GM19193 (cell line): ENCODE data around the gene KCNIP1.

ENCODE experiments used
- POLR2A ChIP-seq: IDR thresholded peaks from 4 replicates; pipeline ENCODE4 v1.6.1; 2011; ENCODE audit not compliant: insufficient read depth, insufficient read length; ENCODE audit errors: extremely low read depth

Gene KCNIP1

GRCh38 chr5:170503990-170504596 lies at the start of gene KCNIP1:
KCNIP1 (plus strand) TSS chr5:170504020.
- no peak for TF ChIP-seq POLR2A

DNA sequence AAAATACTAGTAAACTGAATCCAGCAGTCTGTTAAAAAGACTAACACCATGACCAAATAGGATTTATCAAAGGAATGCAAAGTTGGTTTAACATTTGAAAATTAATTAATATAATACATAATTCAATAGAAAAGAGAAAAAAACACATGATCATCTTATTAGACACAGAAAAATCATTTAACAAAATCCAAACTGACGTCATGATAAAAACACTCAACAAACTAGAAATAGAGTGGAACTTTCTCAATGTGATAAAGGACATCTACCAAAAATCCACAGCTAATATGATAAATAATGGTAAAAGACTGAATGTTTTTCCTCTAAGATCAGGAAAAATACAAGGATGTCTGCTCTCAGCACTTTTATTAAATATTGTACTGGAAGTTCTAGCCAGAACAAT lies 40.4 kb upstream of the KCNIP1 start:
- no peak for TF ChIP-seq POLR2A

DNA sequence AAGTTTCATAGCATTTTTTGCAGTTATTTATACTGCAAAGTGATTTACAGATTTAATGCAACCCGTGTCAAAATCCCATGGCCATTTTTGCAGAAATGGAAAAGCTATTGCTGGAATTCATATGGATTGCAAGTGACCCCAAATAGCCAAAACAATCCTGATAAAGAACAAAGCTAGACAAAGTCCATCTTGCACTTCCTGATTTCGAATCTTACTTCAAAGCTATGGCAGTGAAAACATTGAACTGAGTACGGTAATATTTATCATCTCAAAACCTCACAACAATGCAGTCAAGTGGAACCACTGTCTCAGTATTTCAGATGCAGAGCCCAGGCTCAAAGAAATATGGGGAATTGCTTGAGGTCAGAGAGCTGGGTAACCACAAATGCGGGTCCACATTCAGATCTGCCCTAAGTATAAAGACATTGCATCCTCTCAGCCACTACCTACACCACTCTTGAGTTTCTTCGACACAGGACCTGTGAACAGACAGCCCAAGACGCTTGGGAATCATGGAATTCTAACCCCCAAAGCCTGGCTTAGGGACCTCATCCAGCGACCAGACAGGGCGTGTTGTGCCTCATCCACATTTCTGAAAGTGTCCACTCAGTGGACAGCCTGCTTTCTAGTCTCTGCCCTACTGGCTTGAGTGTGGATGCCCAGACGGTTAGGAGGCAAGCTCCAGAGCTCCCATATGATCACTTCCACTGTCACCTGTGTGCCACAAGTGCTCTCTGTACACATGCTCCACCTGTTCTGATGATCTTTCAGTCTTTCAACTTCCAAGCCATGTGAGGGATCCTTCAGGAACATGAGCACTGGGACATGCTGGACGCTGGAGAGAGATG lies 39.3 kb upstream of the KCNIP1 start:
- no peak for TF ChIP-seq POLR2A

DNA sequence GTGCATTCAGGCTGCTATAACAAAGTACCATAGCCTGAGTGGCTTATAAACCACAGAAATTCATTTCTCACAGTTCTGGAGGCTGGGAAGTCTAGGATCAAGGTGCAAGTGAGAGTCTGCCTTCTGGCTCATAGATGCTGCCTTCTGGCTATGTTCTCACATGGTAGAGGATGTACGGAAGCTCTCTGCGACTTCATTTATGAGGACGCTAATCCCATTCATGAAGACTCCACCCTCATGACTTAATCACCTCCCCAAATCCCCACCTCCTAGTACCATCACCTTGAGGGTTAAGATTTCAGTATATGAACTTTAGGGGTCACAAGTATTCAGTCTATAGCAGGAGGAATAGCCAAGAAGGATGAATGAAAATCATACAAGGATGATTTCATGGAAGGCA lies 37.3 kb upstream of the KCNIP1 start:
- TF ChIP-seq POLR2A, result no peak

- no peak for TF ChIP-seq POLR2A
Measured at GRCh38 chr5:170466988-170467707, 36.7 kb upstream of the KCNIP1 start.

GRCh38 chr5:170468633-170469285 lies 35.1 kb upstream of the KCNIP1 start:
- no peak for TF ChIP-seq POLR2A

GRCh38 chr5:170469414-170469813 lies 34.4 kb upstream of the KCNIP1 start:
- no peak for TF ChIP-seq POLR2A

DNA sequence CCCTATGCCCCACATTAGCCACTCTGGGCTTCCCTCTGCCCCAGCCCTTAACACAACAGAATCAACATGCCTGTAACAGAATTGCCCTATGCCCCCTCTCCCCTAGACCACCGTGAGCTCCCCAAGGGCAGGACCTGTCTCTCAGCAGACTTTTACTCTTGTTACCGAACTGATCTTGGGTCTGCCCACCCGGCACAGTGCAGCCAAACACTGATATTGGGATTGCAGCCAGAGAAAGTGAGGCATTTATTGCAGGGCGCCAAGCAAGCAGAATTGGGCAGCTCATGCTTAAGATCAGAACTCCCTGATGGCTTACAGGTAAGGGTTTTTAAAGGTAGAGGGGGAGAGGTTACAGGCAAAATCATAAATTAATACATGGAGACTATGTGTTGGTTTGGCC lies 33.5 kb upstream of the KCNIP1 start:
- TF ChIP-seq POLR2A, result no peak

- no peak for TF ChIP-seq POLR2A
Measured at GRCh38 chr5:170470808-170471404, 32.9 kb upstream of the KCNIP1 start.

DNA sequence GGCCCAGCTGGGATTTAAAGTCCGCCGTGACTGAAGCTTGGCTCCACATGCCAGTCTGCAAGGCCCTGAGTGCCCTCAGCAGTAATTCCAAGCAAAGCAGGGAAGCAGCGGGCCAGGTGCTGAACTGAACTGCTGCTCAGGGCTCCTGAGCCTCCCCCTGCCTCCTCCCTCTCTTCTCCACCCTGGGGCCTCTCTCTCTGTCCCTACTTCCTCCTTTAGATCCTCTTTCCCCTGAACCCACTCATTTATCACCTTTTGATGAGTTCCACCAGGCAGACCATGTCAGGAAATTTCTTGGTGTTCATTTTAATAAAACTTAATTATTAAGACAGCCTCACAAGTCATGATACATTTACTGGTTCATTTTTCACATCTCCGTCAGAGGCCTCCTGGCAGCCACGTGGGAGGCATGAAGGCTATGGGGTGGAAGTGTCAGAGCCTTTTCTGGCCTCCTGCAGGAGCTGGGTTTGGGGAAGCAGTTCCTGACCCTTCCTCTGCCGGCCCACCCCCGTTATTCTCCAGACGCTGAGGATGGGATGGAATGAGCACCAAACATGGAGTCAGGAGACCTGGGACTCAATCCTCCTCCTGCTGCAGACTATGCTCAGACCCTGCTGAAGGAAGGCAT lies 32.2 kb upstream of the KCNIP1 start:
- no peak for TF ChIP-seq POLR2A

- TF ChIP-seq POLR2A, result no peak
Measured at GRCh38 chr5:170473642-170474041, 30.2 kb upstream of the KCNIP1 start.

DNA sequence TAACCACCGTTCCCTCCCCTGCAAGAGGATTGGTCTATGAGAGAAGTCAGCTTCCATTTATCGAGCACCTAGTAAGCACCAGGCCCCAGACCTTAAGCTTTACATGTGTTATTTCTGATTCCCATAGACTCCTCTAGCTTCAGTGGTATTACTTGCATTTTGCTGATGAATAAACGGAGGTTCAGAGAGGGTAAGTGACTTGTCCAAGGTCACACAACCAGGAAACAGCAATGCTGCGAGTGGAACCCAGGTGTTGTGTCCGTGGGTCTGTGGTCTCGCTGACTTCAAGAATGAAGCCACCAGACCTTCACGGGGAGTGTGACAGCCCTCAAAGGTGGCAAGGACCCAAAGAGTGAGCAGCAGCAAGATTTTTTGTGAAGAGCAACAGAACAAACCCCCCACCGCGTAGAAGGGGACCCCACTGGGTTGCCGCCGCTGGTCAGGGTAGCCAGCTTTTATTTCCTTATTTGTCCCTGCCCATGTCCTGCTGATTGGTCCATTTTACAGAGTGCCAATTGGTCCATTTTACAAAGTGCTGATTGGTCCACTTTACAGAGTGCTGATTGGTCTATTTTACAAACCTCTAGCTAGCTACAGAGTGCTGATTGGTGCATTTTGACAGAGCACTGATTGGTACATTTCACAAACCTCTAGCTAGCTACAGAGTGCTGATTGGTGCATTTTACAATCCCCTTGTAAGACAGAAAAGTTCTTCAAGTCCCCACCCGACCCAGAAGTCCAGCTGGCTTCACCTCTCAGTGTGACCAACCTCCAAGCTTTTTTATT lies 29.1 kb upstream of the KCNIP1 start:
- no peak for TF ChIP-seq POLR2A

DNA sequence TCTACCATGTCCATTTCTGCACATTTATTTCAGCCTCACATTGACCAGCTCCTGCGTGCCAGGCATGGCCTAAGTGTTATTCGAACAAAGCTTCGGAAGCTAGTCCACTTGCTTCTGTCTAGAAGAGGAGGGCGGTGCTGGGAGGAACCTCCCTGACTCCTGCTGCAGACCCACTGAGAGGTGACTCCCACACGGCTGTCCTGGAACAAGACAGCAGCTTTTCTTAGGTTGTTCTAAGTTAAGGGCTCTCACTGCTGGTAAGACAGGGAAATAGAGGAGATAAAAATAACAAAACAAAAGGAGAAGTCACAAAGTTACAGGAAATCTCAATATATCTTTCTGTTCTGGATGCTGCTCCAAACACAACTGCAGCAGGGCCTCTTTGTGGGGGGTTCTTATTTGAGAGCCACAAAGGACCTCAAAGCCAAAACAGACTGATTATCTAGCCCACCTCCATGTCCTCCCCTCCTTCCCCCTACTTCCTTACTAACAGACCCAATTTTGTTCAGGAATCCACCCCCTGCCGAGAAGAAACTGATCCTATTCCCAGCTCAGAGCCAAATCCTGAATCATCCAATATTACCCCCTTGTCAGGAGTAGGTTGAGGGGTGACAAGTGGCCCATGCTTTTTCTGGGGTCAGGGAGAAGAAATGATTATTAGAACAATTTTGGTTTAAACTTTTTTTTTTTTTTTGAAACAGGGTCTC lies 28.4 kb upstream of the KCNIP1 start:
- no peak for TF ChIP-seq POLR2A
